Skin of body (tissue), 2 donors: Measurements from ENCODE around the gene C4orf50. TPM values are rescaled to one million over a fixed set of nuclear protein-coding genes. Genes with fewer than 3 reads are reported as not detected.

Source experiments
- DNase-seq: peaks from one replicate; lab custom pipeline; 2025; lab: John Stamatoyannopoulos, UW
- total RNA-seq: library from RNA; depleted of rRNA; stranded (reverse); fragments of >200 nt; gene quantifications from one replicate; pipeline ENCODE4 v1.2.3, GENCODE V29; 2014

The C4orf50 gene
- total RNA-seq, 1 donor from 2014 or later: 0.10 TPM

DNA sequence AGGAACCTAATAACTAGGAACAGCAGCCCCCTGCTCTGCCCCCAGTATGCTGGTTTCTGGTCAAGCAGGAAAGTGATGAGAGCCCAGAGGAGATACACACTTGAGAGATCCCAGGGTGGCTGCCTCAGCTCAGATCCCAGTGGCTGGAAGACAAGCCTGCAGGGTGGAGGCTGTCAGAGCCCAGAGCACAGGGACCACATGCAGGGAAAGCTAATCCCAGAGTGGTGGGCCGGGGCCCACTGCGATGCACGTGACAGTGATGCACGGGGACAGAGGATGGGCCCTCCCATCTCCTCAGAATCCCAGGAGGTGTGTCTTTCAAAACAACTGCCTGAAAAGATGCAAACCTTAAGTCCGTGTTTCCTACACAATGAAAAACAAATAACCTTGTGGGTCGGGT lies 96.2 kb downstream of the C4orf50 start:
- no peak for DNase-seq

DNA sequence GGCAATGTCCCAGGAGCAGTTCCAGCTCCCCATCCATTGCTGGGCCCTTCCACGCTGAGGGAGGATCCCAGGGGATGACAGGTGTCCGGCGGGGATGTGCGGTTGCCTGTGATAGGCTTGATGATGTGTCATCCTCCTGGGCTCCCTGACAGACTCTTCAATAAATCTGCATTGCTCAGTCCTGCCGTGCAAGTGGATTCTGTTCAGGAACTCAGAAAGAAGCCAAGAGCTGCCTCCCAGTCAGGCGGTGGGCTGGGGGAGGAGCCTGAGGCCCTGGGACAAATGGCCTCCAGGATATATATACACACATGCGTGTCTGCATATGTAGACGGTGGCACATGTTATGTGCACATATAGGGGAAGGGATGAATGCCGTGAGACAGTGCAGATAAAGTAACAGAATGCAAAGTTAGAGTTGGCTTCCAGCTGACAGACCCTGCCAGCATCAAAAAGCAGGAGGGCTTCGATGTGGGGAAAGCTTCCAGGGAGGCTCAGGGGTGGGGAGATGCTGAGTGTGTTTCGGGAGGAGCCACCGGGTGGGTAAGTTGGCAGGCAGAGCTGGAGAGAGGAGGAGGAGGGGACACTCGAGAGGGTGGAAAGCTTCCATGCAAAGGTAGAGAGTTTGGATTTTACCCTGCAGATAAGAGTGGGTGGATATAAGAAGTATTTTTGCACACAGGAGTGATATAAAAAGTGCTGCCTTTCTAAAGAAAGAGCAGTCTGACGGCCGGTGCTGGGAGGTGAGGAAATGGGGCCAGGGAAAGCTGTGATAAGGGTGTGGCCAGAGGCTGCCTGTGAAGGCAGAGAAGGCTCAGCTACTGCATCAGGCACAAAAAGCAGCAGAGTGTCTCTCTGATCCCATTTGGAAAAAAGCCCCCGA lies 96.9 kb downstream of the C4orf50 start:
- DNase-seq: no peak

GRCh38 chr4:5919571-5919970 lies 98.7 kb downstream of the C4orf50 start:
- DNase-seq: no peak

DNA sequence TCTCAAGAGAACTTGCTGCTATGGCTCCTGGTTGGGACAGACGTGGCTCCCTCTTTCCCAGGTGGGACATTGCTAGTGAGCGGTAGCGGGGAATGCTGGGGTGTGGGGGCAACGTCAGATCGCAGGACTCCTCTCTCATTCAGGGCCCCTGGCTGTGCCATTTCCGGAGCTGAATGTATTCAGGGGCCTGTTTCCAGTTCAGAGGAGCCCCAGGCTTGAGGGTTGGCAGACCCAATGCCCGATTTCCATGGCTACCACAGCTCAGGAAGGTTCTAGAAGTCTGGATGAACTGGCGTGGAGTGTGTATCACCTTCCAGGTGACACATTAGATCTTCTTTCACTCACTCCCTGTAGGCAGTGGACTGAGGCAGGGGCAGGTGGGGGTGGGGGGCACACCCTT lies 99.2 kb downstream of the C4orf50 start:
- DNase-seq: no peak

- DNase-seq: no peak
Observed at GRCh38 chr4:5918331-5918985, 99.8 kb downstream of the C4orf50 start.

- DNase-seq: no peak
Observed at GRCh38 chr4:5917672-5918071, 100.6 kb downstream of the C4orf50 start.

DNA sequence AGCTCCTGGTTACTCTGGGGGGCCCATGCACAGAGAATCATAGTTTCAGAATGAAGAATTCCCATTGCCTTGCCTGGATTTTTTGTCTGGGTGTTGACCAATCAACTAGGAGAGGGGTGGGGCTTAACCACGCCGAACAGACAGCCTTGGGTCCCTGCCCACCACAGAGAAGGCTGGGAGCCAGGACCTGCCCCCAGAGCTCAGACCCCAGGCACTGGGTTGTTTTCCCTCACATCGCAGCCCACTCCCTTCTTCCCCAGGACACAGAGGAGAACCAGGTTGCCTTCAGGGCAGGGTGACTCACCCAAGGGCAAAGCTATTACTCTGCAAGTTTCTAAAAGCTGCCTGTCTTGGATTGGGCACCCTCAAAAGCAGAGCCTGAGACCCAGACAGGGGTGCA lies 102.0 kb downstream of the C4orf50 start:
- DNase-seq: no peak

GRCh38 chr4:5913454-5913853 lies 104.8 kb downstream of the C4orf50 start:
- no peak for DNase-seq

- no peak for DNase-seq
Observed at GRCh38 chr4:5912614-5913019, 105.6 kb downstream of the C4orf50 start.

GRCh38 chr4:5908876-5909427 lies 109.3 kb downstream of the C4orf50 start:
- DNase-seq: no peak

GRCh38 chr4:5906191-5906590 lies 112.0 kb downstream of the C4orf50 start:
- DNase-seq: no peak

- no peak for DNase-seq
Observed at GRCh38 chr4:5905714-5906113, 112.5 kb downstream of the C4orf50 start.

- DNase-seq: no peak
Observed at GRCh38 chr4:5900844-5901243, 117.4 kb downstream of the C4orf50 start.

- no peak for DNase-seq
Observed at GRCh38 chr4:5899881-5900280, 118.3 kb downstream of the C4orf50 start.

DNA sequence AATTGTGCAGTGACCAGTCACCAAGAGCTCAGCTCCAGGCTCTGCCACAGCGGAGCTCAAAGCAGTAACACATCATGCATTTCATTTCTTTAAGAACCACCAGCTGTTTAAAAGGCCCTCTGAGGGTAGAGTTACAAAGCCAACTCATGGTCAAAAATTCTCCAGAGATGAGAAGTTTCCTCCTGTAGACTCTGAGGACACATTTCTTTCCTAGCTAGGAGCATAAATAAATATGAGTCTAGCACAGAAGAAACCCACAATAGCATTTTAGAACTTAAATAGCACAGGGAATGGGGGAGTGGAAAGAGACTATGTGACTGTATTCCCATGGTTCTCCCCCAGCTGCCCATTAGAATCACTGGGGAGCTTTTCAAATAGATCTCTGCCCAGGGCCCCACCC lies 118.8 kb downstream of the C4orf50 start:
- DNase-seq: no peak

DNA sequence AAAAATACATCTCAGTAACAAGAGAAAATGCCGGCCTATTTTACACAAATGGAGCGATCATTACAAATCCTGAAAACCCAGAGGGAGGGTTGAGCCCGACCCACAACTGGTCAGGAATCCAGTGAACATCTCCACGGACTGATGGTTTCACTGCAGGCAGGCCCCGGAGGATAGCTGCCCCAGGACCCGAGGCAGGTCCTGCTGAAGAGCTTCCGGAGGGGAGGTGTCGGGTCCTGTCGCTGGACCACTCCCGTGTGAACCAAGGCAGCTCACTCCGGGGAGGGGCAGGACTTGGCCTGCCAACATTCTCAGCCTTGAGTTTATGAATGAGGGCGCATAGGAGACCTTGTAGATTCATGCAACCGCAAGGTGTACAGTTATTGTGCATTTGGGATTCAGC lies 120.6 kb downstream of the C4orf50 start:
- DNase-seq: no peak

- no peak for DNase-seq
Observed at GRCh38 chr4:5895287-5895686, 122.9 kb downstream of the C4orf50 start.

DNA sequence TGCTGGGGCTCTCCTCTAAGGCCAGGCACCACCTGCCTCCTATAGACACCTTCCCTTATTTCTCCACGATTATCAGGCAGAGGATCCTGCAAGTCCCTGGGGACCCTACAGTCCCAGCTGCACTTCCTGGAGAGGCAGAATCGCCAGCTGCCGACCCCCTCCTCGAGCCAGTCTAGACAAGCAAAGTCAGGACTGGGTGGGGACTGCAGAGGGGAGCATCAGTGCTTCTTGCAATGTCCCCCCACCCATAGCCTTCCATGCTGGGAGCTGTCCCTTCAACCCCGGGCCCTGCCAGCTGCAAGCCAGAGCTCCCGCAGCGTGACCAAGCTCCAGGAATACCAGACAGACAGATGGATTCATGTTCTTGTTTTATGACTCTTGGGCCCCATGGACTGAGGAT lies 124.0 kb downstream of the C4orf50 start:
- DNase-seq: no peak

- DNase-seq: no peak
Observed at GRCh38 chr4:5893591-5893990, 124.6 kb downstream of the C4orf50 start.

DNA sequence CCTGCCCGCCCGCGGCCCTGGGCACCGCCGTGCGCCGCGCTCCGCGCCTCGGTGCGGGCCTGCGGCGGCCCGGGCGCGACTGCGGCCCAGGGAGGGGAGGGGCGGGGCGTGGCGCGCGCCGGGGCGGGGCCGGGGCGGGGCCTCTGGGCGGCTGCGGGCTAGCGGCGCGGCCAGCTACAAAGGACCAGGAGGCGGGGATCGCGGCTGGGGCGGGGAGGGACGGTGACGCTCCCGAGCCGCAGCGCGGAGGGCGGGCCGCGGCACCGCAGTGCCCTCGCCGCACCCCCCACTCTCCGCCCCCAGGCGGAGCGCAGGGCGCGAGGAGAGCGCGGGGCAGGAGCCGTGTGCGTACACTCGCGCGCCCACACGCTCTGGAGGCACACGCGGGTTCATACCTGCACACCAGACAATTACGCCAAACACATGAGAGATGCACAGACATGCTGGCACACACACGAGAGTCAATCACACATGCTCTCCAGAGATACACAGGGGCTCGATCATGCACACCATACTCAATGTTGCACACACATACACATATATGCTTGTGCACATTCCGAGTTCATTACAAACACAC lies 125.1 kb downstream of the C4orf50 start, which contains the start of gene CRMP1:
Gene CRMP1 (minus strand): TSS at position 83 of the 577 bp plus-strand sequence. CDS start 117 bp downstream, outside the sequence.
- no peak for DNase-seq

- no peak for DNase-seq
Observed at GRCh38 chr4:5892323-5893003, 125.8 kb downstream of the C4orf50 start.
